Measurements from ENCODE around the gene LARP4B. TPM values are rescaled to one million over a fixed set of nuclear protein-coding genes. Genes with fewer than 3 reads are reported as not detected.

LARP4B gene
- total RNA-seq, 1 donor from 2014 or later = 78.3 TPM

DNA sequence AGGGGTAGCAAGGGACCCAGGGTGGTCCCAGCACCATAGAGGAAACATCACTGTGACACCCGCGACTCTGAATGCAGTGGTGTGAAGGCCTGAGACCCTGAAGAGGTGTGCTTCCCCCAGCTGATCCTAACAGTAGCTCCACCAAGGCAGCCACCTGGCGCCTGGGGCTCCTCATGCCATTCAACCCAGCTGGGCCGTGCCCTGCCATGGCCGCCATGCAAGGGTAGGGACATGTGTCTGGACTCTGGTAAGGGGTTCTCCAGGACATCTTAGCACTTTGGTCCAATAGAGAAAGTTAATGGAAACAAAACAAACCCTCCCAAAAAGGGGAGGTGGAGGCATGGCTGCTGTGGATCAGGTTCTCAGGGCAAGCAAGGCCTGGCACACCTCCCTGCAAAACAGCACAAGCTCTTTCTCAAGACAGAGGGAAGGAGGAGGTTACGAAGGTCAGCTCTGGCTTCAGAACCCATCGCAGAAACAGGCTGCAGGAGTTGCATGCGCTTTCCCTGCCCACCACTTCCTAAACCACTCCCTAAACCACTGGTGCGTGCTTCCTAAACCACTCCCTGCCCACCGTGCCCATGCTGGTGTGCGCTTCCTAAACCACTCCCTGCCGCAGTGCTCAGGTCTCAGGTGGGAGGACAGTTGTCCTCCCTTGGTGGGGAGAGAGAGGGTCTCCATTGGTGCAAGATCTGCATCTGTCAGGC lies 108.7 kb downstream of the LARP4B start:
- Histone ChIP-seq H3K9me3 (no peaks in the 10 kb centered on the region), H3K4me1 (no peaks in the 10 kb centered on the region), H3K4me3 (no peak overlapping the region), H3K27ac (no peak overlapping the region), H3K27me3 (no peaks in the 10 kb centered on the region), H3K36me3 (peaks cover 3 to 78% of the 10 kb centered on the region in 2 donors)
- intact Hi-C loops (cut with DNase I) = no loop called here
- TF ChIP-seq CTCF (IDR thresholded peaks at IDR 0.05) (no peak), POLR2A (IDR thresholded peaks at IDR 0.05) (no peak), POLR2AphosphoS5 (IDR thresholded peaks at IDR 0.05; ENCODE audit: insufficient read depth in 1 of 2, low read depth in 1 of 2) (no peak)
- DNase-seq (ENCODE audit: extremely low spot score in 2 of 2) = no peak

DNA sequence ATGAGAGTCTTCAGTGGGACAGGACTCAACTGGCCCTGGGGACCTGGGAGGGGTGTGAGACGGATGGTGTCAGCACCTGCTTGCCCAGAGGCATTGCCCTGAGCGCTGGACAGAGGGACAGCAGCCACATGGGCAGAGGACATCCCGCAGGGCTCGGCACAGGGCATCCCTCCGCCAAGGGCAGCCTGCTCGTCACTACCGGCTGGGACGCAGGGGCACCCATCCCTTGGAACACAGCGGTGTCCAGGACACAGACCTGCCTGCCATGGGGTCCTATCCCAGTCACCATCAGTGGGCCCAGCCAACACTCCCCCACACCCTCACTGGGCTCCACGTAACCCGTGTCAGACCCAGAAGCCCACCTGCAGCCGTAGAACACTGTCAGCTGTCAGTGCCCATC lies 109.3 kb downstream of the LARP4B start:
- H3K27me3 ChIP-seq = no peaks in the 10 kb centered on the region
- H3K9me3 ChIP-seq = no peaks in the 10 kb centered on the region
- intact Hi-C loops (cut with DNase I) = no loop called here
- H3K4me3 ChIP-seq = no peak overlapping the region
- H3K36me3 ChIP-seq = peaks cover 3 to 78% of the 10 kb centered on the region in 2 donors
- DNase-seq (ENCODE audit: extremely low spot score in 2 of 2) = no peak
- TF ChIP-seq CTCF (IDR thresholded peaks at IDR 0.05) (no peak), POLR2AphosphoS5 (IDR thresholded peaks at IDR 0.05; ENCODE audit: insufficient read depth in 1 of 2, low read depth in 1 of 2) (no peak)
- no peaks in the 10 kb centered on the region for H3K4me1 ChIP-seq
- H3K27ac ChIP-seq = no peak overlapping the region

GRCh38 chr10:821322-821721 lies 110.2 kb downstream of the LARP4B start:
- no peaks in the 10 kb centered on the region for H3K9me3 ChIP-seq
- H3K27ac ChIP-seq = no peak overlapping the region
- no peak for TF ChIP-seq CTCF (IDR thresholded peaks at IDR 0.05)
- no peak for TF ChIP-seq POLR2A (IDR thresholded peaks at IDR 0.05)
- no peak for TF ChIP-seq POLR2AphosphoS5 (IDR thresholded peaks at IDR 0.05; ENCODE audit: insufficient read depth in 1 of 2, low read depth in 1 of 2)
- H3K36me3 ChIP-seq = peaks cover 3 to 77% of the 10 kb centered on the region in 2 donors
- H3K4me3 ChIP-seq = no peak overlapping the region
- H3K4me1 ChIP-seq = no peaks in the 10 kb centered on the region
- H3K27me3 ChIP-seq = no peaks in the 10 kb centered on the region
- intact Hi-C loops (cut with DNase I) = no loop called here
- no peak for DNase-seq (ENCODE audit: extremely low spot score in 2 of 2)

DNA sequence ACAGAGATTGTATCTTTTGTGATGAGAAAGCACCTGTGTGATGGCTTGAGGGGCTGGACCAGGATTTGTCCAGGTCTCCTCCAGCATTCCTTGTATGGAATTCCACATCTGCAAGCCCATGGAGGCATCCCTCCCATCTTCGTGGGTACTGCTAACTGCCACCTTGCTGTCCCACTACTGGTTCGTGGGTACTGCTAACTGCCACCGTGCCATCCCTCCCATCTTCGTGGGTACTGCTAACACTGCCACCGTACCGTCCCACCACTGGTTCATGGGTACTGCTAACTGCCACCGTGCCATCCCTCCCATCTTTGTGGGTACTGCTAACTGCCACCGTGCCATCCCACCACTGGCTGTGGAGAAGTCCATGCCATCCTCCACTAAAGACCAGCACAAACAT lies 111.7 kb downstream of the LARP4B start:
- TF ChIP-seq POLR2AphosphoS5 (IDR thresholded peaks at IDR 0.05; ENCODE audit: insufficient read depth in 1 of 2, low read depth in 1 of 2) (no peak), CTCF (IDR thresholded peaks at IDR 0.05) (no peak), POLR2A (IDR thresholded peaks at IDR 0.05) (no peak)
- Histone ChIP-seq H3K27me3 (no peaks in the 10 kb centered on the region), H3K27ac (no peak overlapping the region), H3K4me1 (no peaks in the 10 kb centered on the region), H3K4me3 (no peak overlapping the region), H3K9me3 (no peaks in the 10 kb centered on the region), H3K36me3 (peaks cover 3 to 72% of the 10 kb centered on the region in 2 donors)
- DNase-seq (ENCODE audit: extremely low spot score in 2 of 2) = no peak
- intact Hi-C loops (cut with DNase I) = no loop called here

GRCh38 chr10:819326-819725 lies 112.2 kb downstream of the LARP4B start:
- H3K4me1 ChIP-seq = no peaks in the 10 kb centered on the region
- H3K27me3 ChIP-seq = no peaks in the 10 kb centered on the region
- intact Hi-C loops (cut with DNase I) = no loop called here
- no peak for TF ChIP-seq POLR2AphosphoS5 (IDR thresholded peaks at IDR 0.05; ENCODE audit: insufficient read depth in 1 of 2, low read depth in 1 of 2)
- no peak for TF ChIP-seq POLR2A (IDR thresholded peaks at IDR 0.05)
- TF ChIP-seq CTCF (IDR thresholded peaks at IDR 0.05) = no peak
- peaks cover 3 to 72% of the 10 kb centered on the region in 2 donors for H3K36me3 ChIP-seq
- no peaks in the 10 kb centered on the region for H3K9me3 ChIP-seq
- DNase-seq (ENCODE audit: extremely low spot score in 2 of 2) = no peak
- H3K4me3 ChIP-seq = no peak overlapping the region
- no peak overlapping the region for H3K27ac ChIP-seq

Measured in vagina (tissue), 2 donors.